ENCODE results near the gene MOB2.

MOB2 gene

DNA sequence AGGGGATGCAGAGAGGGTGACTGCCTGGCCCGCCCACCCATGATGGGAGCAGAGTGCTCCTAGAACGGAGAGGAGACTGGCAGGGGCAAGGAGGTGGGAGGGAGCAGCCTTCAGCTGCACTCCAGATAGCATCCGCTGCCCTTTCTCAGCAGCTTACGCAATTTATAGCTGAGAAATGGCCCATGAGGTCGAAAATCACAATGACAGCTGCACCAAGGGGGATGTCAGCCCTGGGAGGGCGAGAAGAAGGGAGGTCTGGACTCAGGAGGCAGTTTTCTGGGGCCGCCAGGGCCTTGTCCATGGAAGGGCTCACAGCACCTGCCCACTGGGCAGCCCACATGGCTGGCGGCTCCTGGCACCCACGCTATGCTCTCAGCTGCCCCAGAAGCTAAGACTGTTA, 17.6 kb upstream of the MOB2 start:
- no peak for DNase-seq (ENCODE audit: low read depth in 2 of 3, low spot score in 2 of 3)

DNA sequence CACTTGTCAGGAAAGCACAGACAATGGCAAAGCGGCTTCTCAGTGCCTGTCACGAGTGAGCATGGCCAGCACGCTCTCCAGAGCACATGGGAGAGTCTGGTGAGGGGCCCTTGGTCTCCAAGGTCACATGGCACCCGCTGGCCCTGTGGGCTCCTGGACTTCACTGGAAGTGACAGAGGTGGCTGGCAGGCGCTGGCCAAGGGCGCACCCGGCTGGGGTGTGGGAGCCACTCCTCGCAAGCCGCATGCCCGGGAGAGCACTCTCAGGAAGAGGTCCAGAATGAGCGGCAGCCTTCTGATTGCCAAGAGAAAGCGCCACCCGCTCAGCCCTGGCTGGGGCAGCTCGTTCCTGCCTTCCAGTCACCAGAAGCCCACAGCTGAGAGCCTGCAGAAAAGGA, 17.1 kb upstream of the MOB2 start:
- DNase-seq (ENCODE audit: low read depth in 2 of 3, low spot score in 2 of 3): no peak

DNA sequence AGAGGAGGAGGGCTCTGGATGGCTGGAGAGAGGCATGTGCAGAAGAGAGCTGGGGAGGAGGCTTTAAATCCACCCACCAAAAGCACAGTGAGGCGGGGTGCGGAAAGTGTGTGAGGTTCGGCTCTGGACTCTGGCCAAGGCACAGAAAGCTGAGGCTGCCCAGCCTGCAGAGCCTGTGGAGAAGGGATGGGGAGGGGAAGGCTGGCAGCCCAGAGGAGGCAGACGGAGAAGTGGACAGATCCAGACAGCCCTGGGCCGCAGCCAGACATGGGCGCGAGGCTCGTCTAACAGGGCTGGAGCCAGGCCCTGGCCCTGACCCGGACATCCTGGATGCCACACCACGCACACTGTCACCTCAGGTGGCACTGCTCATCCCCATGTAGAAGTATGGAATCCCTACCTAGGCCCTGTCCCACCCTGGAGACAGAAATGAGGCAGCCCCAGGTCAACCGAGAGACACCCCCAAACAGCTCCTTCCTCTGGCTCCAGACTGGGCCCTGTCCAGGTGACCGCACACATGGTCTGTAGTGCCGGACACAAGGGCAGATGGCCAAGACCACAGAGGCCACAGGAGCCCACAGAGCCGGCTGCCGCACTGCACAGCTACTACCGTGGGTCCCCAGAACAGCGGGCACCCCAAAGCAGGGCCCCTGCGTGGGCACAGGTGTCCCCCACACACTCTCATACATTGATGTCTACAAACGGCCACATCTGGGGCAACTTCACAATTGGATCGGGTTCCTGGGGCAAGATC, 16.6 kb upstream of the MOB2 start:
- DNase-seq (ENCODE audit: low read depth in 2 of 3, low spot score in 2 of 3): no peak

DNA sequence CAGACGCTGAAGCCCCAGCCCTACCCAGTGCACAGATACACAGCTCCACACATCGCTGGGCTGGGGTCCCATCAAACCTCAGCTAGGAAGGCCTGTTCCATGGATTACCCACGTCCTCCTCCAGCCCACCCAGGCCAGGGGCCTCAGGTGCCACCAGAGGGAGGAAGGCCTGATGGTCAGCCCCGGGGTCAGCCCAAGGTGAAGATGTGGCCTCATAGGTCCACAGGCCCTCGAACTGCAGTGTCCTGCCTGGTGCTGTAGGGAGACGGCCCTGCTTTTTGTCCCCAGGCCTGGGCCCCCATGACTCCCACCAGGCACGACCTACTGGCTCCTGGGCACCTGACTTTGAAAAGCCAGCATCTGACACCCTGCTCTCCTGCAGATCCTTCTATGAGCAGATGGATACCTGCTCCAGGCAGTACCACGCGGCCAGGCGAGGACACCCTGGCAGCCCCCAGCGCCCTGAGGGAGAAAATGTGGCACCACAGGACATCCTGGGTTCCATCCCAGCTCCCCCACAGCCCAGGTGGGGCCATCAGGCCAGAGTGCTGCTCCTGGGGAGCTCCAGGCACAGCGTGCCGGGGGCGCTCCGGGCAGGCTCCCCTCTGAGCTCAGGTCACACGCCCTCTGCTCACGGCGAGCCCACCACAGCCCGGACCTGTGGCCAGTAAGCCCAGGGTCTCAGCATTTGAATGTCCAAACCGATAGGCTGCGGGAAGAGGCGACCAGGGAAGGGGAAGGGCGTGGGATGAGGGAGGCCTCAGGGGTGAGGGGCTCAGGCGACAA, 15.8 kb upstream of the MOB2 start:
- no peak for DNase-seq (ENCODE audit: low read depth in 2 of 3, low spot score in 2 of 3)

DNA sequence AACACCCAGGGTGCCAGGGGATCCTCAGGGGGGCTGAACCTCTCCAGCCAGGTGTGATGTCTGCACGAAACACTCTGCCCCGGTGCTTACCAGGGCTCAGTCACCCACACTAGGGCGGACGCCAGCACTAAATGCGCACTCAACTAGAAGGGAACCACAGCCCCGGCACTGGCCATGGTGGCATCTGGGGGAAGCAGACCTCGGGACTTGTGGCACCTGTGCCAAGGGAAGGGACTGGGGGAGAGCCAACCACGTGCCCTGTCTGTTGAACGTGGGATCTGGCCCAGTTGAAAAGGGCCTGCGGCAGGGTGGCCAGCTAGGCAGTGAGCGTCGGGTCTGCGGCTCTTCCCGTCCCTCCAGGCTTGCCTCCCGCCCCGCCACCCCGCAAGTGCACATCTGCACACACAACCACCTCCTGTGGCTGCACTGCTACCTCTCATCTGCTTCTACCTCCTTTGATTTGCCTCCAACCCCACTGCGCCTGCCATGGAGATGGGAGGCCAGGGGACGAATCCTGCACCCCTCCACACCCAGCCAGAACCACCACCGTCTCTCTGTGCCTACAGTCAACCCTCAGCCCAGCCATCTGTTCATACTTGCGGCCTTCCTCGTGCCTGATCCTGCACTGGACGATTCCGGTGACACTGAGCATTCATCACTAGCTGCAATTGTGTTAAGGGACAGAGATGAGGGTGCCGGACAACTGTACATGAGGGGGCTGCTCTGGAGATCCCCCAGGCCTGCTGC, 15.0 kb upstream of the MOB2 start:
- DNase-seq (ENCODE audit: low read depth in 2 of 3, low spot score in 2 of 3): no peak

GRCh38 chr11:1500466-1501420, 14.2 kb upstream of the MOB2 start:
- DNase-seq (ENCODE audit: low read depth in 2 of 3, low spot score in 2 of 3): no peak

DNA sequence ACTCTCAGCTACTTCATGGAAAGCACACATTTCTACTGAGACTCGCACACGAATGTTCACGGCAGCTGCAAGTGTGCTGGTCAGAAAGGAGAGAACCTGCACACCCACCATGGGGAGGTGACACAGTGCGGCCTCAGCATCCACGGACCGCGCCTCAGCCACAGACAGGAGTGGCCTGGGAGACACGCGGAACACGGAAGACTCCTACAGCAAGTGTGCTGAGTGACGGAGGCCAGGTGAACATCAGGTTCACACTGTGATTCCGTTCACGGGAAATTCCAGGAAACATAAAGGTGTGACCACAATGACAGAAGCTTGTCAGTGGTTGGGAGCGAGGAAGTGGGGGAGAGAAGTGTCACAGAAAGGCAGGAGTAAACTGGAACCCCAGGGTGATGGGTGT, 13.3 kb upstream of the MOB2 start:
- no peak for DNase-seq (ENCODE audit: low read depth in 2 of 3, low spot score in 2 of 3)

DNA sequence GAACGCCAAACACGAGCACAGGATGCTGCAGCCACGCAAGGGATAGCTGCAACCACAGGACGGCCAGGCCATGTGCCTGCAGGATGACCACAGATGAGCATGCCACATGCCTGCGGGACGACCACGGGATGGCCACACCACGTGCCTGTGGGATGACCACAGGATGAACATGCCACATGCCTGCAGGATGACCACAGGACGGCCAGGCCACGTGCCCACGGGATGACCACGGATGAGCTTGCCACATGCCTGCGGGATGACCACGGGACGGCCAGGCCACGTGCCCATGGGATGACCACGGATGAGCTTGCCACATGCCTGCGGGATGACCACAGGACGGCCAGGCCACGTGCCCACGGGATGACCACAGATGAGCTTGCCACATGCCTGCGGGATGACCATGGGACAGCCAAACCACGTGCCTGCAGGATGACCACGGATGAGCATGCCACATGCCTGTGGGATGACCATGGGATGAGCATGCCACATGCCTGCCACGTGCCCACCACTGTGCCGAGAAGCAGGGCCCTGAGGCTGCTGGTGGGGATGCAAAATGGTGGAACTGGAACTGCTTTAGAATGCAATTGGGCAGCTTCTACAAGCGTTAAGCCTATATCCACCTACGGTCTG, 12.8 kb upstream of the MOB2 start:
- DNase-seq (ENCODE audit: low read depth in 2 of 3, low spot score in 2 of 3): no peak

- DNase-seq (ENCODE audit: low read depth in 2 of 3, low spot score in 2 of 3): no peak
Observed at GRCh38 chr11:1498262-1498661, 11.7 kb upstream of the MOB2 start.

DNA sequence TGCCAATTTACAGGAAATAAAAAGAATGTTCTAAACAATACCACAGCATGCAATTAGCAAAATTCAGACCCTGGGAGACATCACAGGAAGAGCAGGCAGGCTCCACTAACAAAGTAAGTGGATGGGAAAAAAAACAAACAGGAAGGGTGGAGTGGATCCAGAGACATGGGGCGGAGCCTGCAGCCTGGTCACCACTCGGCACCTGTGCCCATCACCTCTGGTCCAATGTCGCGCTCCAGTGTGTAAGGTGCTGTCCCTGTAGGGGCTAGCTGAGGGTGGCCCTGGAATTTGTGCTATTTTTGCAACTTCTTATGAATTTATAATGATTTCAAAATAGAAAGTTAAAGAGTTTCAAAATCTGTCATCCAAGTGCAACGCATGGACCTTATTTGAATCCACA, 11.0 kb upstream of the MOB2 start:
- no peak for DNase-seq (ENCODE audit: low read depth in 2 of 3, low spot score in 2 of 3)

GRCh38 chr11:1496761-1497095, 10.1 kb upstream of the MOB2 start:
- DNase-seq (ENCODE audit: low read depth in 2 of 3, low spot score in 2 of 3): no peak

DNA sequence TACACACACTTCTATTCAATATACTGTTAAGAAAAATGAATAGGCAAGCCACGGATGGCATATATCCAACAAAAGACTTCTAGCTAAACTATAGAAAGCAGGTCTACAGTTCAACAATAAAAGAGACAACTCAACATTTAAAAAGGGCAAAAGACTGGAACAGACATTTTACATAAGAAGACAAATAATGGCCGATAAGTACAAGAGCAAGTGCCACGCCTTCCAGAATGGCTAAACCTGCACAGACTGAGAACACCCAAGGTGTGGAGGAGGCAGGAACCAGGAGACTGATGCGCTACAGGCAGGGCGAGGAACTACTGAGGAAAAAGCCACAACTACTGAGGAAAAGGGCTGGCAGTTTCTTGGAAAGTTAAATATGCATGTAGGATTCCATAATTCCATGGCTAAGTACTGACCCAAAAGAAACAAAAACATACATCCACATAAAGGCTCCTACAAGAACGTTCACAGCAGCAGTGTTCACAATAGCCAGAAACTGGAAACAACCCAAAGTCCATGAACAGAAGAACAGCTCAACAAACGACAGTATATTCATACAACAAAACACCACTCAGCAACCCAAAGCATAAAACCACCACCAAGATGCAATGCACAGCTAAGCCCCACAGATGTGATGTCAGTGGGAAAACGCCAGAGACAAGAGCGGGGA, 9.6 kb upstream of the MOB2 start:
- no peak for DNase-seq (ENCODE audit: low read depth in 2 of 3, low spot score in 2 of 3)

DNA sequence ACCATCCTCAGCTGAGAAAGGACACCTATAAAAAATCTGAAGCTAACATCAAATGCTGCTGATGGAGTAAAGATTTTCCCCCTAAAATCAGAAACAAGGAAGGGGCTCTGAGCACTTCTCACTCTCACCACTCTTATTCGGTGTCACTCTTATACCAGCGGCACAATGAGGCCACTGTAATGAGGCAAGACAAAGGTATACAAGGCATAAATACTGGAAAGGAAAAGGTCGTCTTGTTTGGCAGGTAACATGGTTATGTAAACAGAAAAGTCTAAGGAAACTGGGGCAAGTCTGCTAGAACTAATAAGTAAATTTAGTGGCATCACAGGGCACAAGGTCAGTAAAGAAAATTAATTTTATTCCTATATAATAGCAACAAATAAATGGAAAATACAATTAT, 8.1 kb upstream of the MOB2 start:
- no peak for DNase-seq (ENCODE audit: low read depth in 2 of 3, low spot score in 2 of 3)

DNA sequence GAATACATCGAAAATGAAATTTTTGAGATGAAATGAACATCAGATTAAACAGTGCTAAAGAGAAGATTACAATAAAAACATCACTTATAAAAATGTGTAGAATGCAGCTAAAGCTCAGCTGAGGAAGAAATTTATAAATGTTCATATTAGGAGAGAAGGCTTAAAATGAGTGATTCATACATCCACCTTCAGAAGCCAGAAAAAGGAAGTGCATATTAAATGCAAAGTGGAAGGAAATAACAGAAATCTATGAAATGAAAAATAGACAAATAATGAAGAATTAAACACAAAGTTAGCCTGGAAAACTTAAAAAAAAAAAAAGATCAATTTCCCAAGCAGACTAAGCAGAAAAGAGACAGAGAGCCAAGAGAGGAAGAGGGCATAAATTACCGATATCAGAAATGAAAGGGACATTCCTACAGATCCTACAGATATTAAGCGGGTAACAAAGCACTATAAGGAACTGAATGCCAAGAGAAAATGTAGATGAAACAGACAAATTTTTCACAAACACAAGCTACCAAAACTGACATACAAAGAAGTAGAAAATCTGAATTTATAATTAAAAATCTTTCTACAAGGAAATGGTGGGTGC, 7.2 kb upstream of the MOB2 start:
- no peak for DNase-seq (ENCODE audit: low read depth in 2 of 3, low spot score in 2 of 3)

GRCh38 chr11:1491379-1491778, 4.8 kb upstream of the MOB2 start:
- DNase-seq (ENCODE audit: low read depth in 2 of 3, low spot score in 2 of 3): no peak

DNA sequence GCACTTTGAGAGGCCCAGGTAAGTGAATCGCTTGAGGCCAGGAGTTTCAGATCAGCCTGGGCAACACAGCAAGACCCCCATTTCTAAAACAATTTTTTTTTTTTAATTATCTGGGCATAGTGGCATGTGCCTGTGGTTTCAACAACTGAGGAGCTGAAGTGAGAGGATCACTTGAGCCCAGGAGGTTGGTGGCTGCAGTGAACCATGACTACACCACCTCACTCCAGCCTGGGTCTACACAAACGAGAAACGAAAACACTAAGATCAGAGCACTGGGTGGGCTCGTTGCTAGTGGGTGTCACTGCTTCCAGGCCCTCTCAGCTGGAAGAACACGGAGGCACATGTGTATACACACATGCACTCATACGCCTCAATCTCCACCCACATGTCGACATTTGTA, 4.1 kb upstream of the MOB2 start:
- DNase-seq (ENCODE audit: low read depth in 2 of 3, low spot score in 2 of 3): no peak

DNA sequence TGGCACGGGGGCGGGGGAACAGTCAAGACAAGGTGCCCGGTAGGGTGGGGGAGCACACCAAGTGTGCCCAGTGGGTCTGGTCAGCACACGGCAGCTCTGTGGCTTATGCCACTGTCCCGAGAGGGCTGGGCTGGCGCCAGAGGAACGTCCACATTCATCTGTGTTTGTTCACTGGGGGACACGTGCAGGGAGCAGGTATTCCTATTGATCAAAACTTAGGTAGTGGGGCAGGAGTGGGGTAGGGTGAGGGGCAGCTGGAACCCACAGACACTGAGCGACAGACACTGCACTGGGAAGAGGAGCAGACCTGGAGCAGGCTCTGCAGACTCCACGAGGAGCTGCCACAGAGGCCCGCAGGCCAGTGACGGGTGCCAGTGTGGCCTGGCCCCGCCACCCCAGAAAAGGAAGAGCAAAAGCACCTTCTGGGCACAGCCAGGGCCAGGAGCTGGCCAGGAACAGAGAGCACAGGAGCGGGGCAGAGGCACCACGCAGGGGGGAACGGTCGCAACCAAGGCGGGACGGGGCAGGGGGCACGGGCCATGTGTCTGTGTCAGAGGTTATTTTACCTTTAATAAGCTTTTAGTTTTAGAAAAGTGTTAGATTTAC, 2.1 kb upstream of the MOB2 start:
- DNase-seq (ENCODE audit: low read depth in 2 of 3, low spot score in 2 of 3): no peak

GRCh38 chr11:1487851-1488574, 1.4 kb upstream of the MOB2 start:
- no peak for DNase-seq (ENCODE audit: low read depth in 2 of 3, low spot score in 2 of 3)

All from activated CD8-positive, alpha-beta memory T cell treated with anti-CD3 and anti-CD28 coated beads for 48 hours (primary cell).